Glomerular visceral epithelial cell (primary cell): ENCODE data around the gene MTNR1A.

ENCODE experiments used
- DNase-seq: peaks from one replicate; pipeline ENCODE4 v3.0.0-alpha.2; 2016; ENCODE audit errors: extremely low spot score

Gene MTNR1A

GRCh38 chr4:186554914-186555827 lies at the start of gene MTNR1A:
MTNR1A (minus strand) TSS chr4:186555567; CDS start chr4:186555365, 202 bp downstream.
- DNase-seq: no peak

GRCh38 chr4:186604124-186604807 lies 48.9 kb upstream of the MTNR1A start:
- DNase-seq: no peak

- no peak for DNase-seq
These were observed 47.6 kb upstream of the MTNR1A start for GRCh38 chr4:186602978-186603377.

- no peak for DNase-seq
These were observed 44.1 kb upstream of the MTNR1A start for GRCh38 chr4:186599483-186599882.

GRCh38 chr4:186598686-186599085 lies 43.3 kb upstream of the MTNR1A start:
- no peak for DNase-seq

- DNase-seq: no peak
These were observed 41.6 kb upstream of the MTNR1A start for GRCh38 chr4:186596850-186597390.

GRCh38 chr4:186596346-186596745 lies 41.0 kb upstream of the MTNR1A start:
- no peak for DNase-seq

GRCh38 chr4:186593587-186593973 lies 38.2 kb upstream of the MTNR1A start:
- DNase-seq: no peak

- no peak for DNase-seq
These were observed 37.7 kb upstream of the MTNR1A start for GRCh38 chr4:186592966-186593586.

- DNase-seq: no peak
These were observed 37.1 kb upstream of the MTNR1A start for GRCh38 chr4:186592445-186592844.

GRCh38 chr4:186591651-186592050 lies 36.3 kb upstream of the MTNR1A start:
- DNase-seq: no peak

- no peak for DNase-seq
These were observed 33.1 kb upstream of the MTNR1A start for GRCh38 chr4:186588503-186588902.

GRCh38 chr4:186587416-186588018 lies 32.1 kb upstream of the MTNR1A start:
- DNase-seq: peak; percentile 65

- DNase-seq: no peak
These were observed 30.8 kb upstream of the MTNR1A start for GRCh38 chr4:186586205-186586604.

GRCh38 chr4:186584912-186585311 lies 29.5 kb upstream of the MTNR1A start:
- no peak for DNase-seq

- no peak for DNase-seq
These were observed 26.1 kb upstream of the MTNR1A start for GRCh38 chr4:186581421-186581820.

- no peak for DNase-seq
These were observed 25.3 kb upstream of the MTNR1A start for GRCh38 chr4:186580669-186581068.

- peak; percentile 94 for DNase-seq
These were observed 15.0 kb upstream of the MTNR1A start for GRCh38 chr4:186570193-186570996.

GRCh38 chr4:186569533-186570192 lies 14.3 kb upstream of the MTNR1A start:
- no peak for DNase-seq

GRCh38 chr4:186566068-186566467 lies 10.7 kb upstream of the MTNR1A start:
- DNase-seq: no peak
